HepG2 (cell line): ENCODE measurements around the gene MACROD2.

Source experiments
- CHD2 ChIP-seq: IDR thresholded peaks from 2 replicates; pipeline ENCODE4 v1.6.1; 2011; ENCODE audit warnings: low read depth, low read length, improper control_type of control experiment
- CREM ChIP-seq, 2 experiments: sonication (generic) in 1 of 2; formaldehyde crosslinking in 1 of 2; IDR thresholded peaks; 2 replicates each; pipeline versions ENCODE4 v1.4.0 to v1.6.1; 2016 to 2020; ENCODE audit warnings: antibody characterized with exemption in 1 of 2, mild to moderate bottlenecking in 1 of 2, missing genetic modification reagents in 1 of 2
- GLI4 ChIP-seq: sonication (generic); formaldehyde crosslinking; IDR thresholded peaks from 2 replicates; pipeline ENCODE4 v1.5.1; 2020; ENCODE audit warnings: missing genetic modification reagents, mild to moderate bottlenecking, moderate library complexity, borderline replicate concordance
- PAX8 ChIP-seq: sonication (generic); formaldehyde crosslinking; IDR thresholded peaks from 2 replicates; pipeline ENCODE4 v1.8.0; 2022; ENCODE audit warnings: mild to moderate bottlenecking, missing genetic modification reagents, borderline replicate concordance
- RNF2 ChIP-seq: fragments of 450-650 bp; conservative IDR thresholded peaks from 2 replicates; pipeline ENCODE4 v1.6.1; 2016; ENCODE audit warnings: low read depth
- SRSF1 ChIP-seq: fragments of 200-400 bp; formaldehyde crosslinking; optimal IDR thresholded peaks from 2 replicates; pipeline ENCODE3; 2017; ENCODE audit warnings: mild to moderate bottlenecking, low read depth, low read length, moderate library complexity
- SUZ12 ChIP-seq: fragments of 150-350 bp; IDR thresholded peaks from 2 replicates; pipeline ENCODE4 v1.6.1; 2014; ENCODE audit warnings: low read depth, low read length
- TARDBP ChIP-seq: sonication (generic); formaldehyde crosslinking; IDR thresholded peaks from 2 replicates; pipeline ENCODE4 v1.8.0; 2022; ENCODE audit warnings: mild to moderate bottlenecking, missing genetic modification reagents
- ZBTB37 ChIP-seq: sonication (generic); formaldehyde crosslinking; IDR thresholded peaks from 2 replicates; pipeline ENCODE4 v1.4.0; 2020; ENCODE audit warnings: mild to moderate bottlenecking, missing genetic modification reagents
- ZNF180 ChIP-seq: sonication (generic); formaldehyde crosslinking; IDR thresholded peaks from 2 replicates; pipeline ENCODE4 v1.4.0; 2020; ENCODE audit warnings: low read depth, missing genetic modification reagents, borderline replicate concordance
- ZNF205 ChIP-seq: IDR thresholded peaks from 2 replicates; pipeline ENCODE4 v1.6.1; 2018; ENCODE audit warnings: missing biosample characterization, missing genetic modification reagents
- ZNF777 ChIP-seq: sonication (generic); formaldehyde crosslinking; IDR thresholded peaks from 2 replicates; pipeline ENCODE4 v1.4.0; 2020; ENCODE audit warnings: missing genetic modification reagents
- TF ChIP-seq, protein P1 (sequence below): sonication (generic); formaldehyde crosslinking; IDR thresholded peaks from 2 replicates; pipeline ENCODE4 v1.8.1; 2023; ENCODE audit warnings: mild to moderate bottlenecking, missing genetic modification reagents, borderline replicate concordance
- TF ChIP-seq, protein P2 (sequence below): sonication (generic); formaldehyde crosslinking; IDR thresholded peaks from 2 replicates; pipeline ENCODE4 v1.5.0; 2020; ENCODE audit warnings: mild to moderate bottlenecking, missing genetic modification reagents, moderate library complexity

- no peak for TF ChIP-seq CHD2
- TF ChIP-seq TARDBP (CRISPR knock-in tag): no peak
- no peak for TF ChIP-seq GLI4 (CRISPR knock-in tag)
- no peak for TF ChIP-seq SUZ12
- TF ChIP-seq SRSF1: no peak
- TF ChIP-seq, protein P1, sequence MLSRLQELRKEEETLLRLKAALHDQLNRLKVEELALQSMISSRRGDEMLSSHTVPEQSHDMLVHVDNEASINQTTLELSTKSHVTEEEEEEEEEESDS: no peak
- no peak for TF ChIP-seq ZBTB37 (CRISPR knock-in tag)
- TF ChIP-seq, protein P2, sequence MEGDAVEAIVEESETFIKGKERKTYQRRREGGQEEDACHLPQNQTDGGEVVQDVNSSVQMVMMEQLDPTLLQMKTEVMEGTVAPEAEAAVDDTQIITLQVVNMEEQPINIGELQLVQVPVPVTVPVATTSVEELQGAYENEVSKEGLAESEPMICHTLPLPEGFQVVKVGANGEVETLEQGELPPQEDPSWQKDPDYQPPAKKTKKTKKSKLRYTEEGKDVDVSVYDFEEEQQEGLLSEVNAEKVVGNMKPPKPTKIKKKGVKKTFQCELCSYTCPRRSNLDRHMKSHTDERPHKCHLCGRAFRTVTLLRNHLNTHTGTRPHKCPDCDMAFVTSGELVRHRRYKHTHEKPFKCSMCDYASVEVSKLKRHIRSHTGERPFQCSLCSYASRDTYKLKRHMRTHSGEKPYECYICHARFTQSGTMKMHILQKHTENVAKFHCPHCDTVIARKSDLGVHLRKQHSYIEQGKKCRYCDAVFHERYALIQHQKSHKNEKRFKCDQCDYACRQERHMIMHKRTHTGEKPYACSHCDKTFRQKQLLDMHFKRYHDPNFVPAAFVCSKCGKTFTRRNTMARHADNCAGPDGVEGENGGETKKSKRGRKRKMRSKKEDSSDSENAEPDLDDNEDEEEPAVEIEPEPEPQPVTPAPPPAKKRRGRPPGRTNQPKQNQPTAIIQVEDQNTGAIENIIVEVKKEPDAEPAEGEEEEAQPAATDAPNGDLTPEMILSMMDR (CRISPR knock-in tag): no peak
- TF ChIP-seq RNF2: no peak
- no peak for TF ChIP-seq ZNF180 (CRISPR knock-in tag)
- no peak for TF ChIP-seq CREM (IDR thresholded peaks at IDR 0.05)
- TF ChIP-seq CREM (CRISPR knock-in tag; IDR thresholded peaks at IDR 0.05): no peak
- TF ChIP-seq ZNF205: no peak
- no peak for TF ChIP-seq PAX8 (CRISPR knock-in tag)
- TF ChIP-seq ZNF777 (CRISPR knock-in tag): no peak
These were observed 412.0 kb downstream of the MACROD2 start for GRCh38 chr20:14407336-14407735.
